Keratinocyte (primary cell): Measurements from ENCODE around the gene ABLIM1. TPM values are rescaled to one million over a fixed set of nuclear protein-coding genes. Genes with fewer than 3 reads are reported as not detected.

Source experiments
- DNase-seq: peaks from one replicate; pipeline ENCODE4 v3.0.0-alpha.2; 2011; ENCODE audit warnings: low read depth, missing footprints, low spot score
- FAIRE-seq: peaks from 2 replicates; lab custom pipeline; 2011; peaks lifted over from hg19 to GRCh38; lab: Jason Lieb, UNC
- H2AFZ ChIP-seq: 2 replicates; pipeline ENCODE4 v1.6.0; 2012; ENCODE audit warnings: low read length, control low read depth, inconsistent platforms; ENCODE audit not compliant: control insufficient read depth
- H3K27ac ChIP-seq: 2 replicates; pipeline ENCODE4 v1.5.1; 2011; ENCODE audit warnings: low read length; ENCODE audit not compliant: control insufficient read depth, insufficient read depth
- H3K27me3 ChIP-seq: 3 replicates; pipeline ENCODE4 v1.6.0; 2011; ENCODE audit warnings: low read length; ENCODE audit not compliant: control insufficient read depth, insufficient read depth; ENCODE audit errors: extremely low read depth
- H3K36me3 ChIP-seq, 2 experiments: 2 replicates in 1 of 2; 3 replicates in 1 of 2; pipeline ENCODE4 v1.5.1; 2011; ENCODE audit warnings: low read length in 2 of 2, mild to moderate bottlenecking in 1 of 2; ENCODE audit not compliant: control insufficient read depth in 2 of 2, insufficient read depth in 2 of 2; ENCODE audit errors: extremely low read depth in 1 of 2
- H3K4me1 ChIP-seq: 3 replicates; pipeline ENCODE4 v1.5.1; 2011; ENCODE audit warnings: low read length; ENCODE audit not compliant: control insufficient read depth, insufficient read depth; ENCODE audit errors: extremely low read depth
- H3K4me2 ChIP-seq: 3 replicates; pipeline ENCODE4 v1.6.0; 2011; ENCODE audit warnings: low read depth, low read length; ENCODE audit not compliant: control insufficient read depth, insufficient read depth; ENCODE audit errors: extremely low read depth
- H3K4me3 ChIP-seq, 3 experiments: fragments of 200-600 bp in 1 of 3; sonication (generic) in 1 of 3; 2 replicates in 2 of 3; 3 replicates in 1 of 3; pipeline ENCODE4 v1.5.1; 2011 to 2016; ENCODE audit warnings: low read length in 3 of 3, mild to moderate bottlenecking in 3 of 3, control low read depth in 2 of 3, inconsistent platforms in 1 of 3, low read depth in 1 of 3, mixed read lengths in 1 of 3, mixed run types in 1 of 3, moderate library complexity in 1 of 3; ENCODE audit not compliant: control insufficient read depth in 2 of 3, insufficient read depth in 2 of 3; ENCODE audit errors: extremely low read depth in 1 of 3
- H3K79me2 ChIP-seq: 2 replicates; pipeline ENCODE4 v1.6.0; 2012; ENCODE audit warnings: low read length; ENCODE audit not compliant: control insufficient read depth, insufficient read depth
- H3K9ac ChIP-seq: 3 replicates; pipeline ENCODE4 v1.6.0; 2011; ENCODE audit warnings: low read length; ENCODE audit not compliant: control insufficient read depth, insufficient read depth; ENCODE audit errors: extremely low read depth
- H3K9me1 ChIP-seq: 3 replicates; pipeline ENCODE4 v1.6.0; 2011; ENCODE audit warnings: low read length; ENCODE audit not compliant: control insufficient read depth, insufficient read depth; ENCODE audit errors: extremely low read depth
- H3K9me3 ChIP-seq: 2 replicates; pipeline ENCODE4 v1.5.1; 2012; ENCODE audit warnings: low read depth, low read length; ENCODE audit not compliant: control insufficient read depth
- H4K20me1 ChIP-seq: 3 replicates; pipeline ENCODE4 v1.6.0; 2011; ENCODE audit warnings: low read length; ENCODE audit not compliant: control insufficient read depth, insufficient read depth; ENCODE audit errors: extremely low read depth
- CTCF ChIP-seq, 3 experiments: IDR thresholded peaks in 1 of 3; conservative IDR thresholded peaks in 1 of 3; optimal IDR thresholded peaks in 1 of 3; 2 replicates in 2 of 3; 3 replicates in 1 of 3; pipeline versions ENCODE3 to v1.5.1; 2011; ENCODE audit warnings: low read length in 3 of 3, mild to moderate bottlenecking in 3 of 3, moderate library complexity in 2 of 3, control low read depth in 1 of 3, inconsistent platforms in 1 of 3; ENCODE audit not compliant: insufficient read depth in 2 of 3; ENCODE audit errors: extremely low read depth in 1 of 3
- EZH2 ChIP-seq: IDR thresholded peaks from one replicate; pipeline ENCODE4 v1.6.1; 2012; ENCODE audit warnings: inconsistent platforms, mild to moderate bottlenecking, low read length, moderate library complexity
- dilution Hi-C: fragments of 300-500 bp; cut with MboI; formaldehyde crosslinking; loops from one replicate; pipeline ENCODE4 v1.7.0; 2020; ENCODE audit warnings: low sequenced_read_pairs; ENCODE audit not compliant: extremely low pct_ligation_motif_present
- polyA plus RNA-seq, 5 experiments: library from polyadenylated mRNA; depleted of rRNA in 3 of 5; stranded (reverse) in 3 of 5; stranded (forward) in 1 of 5; unstranded in 1 of 5; fragments of >200 nt; gene quantifications; 1 replicate in 1 of 5; 2 replicates in 3 of 5; 3 replicates in 1 of 5; pipeline versions ENCODE4 v1.2.1 to v1.2.3, GENCODE V29; 2011 to 2012; ENCODE audit warnings: missing spikeins in 2 of 5, low read depth in 1 of 5, low replicate concordance in 1 of 5

ABLIM1 gene
- polyA plus RNA-seq, 1 donor (not counting 4 experiments of a cell fraction or from before 2014, with no cell fraction given) = 55.2 TPM

DNA sequence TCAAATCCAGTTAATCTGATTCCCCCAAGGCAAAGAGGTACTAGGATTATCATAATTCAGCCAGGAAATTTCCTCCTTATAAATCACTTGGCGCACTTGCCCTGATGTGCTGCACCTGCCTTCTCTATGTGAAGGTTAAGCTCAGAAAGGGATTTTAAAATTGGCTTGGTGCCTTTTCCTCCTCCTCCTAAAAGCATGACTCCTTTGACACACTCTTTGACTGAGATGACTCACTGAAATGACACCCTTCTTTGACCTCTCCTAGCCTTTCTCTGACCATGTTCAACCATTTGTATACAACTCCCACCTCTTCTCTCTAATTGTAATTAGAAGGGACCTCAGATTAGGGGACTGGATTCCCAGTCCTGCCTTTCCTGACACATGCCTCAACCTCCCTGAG is 46.5 kb downstream of the ABLIM1 start:
- FAIRE-seq = no peak
- Histone ChIP-seq H3K9me3 (no peaks in the 10 kb centered on the region), H3K4me1 (no peaks in the 10 kb centered on the region), H3K4me3 (no peak overlapping the region), H3K27ac (no peak overlapping the region), H3K9me1 (no peaks in the 10 kb centered on the region), H2AFZ (no peak overlapping the region), H3K79me2 (no peaks in the 10 kb centered on the region), H3K27me3 (no peaks in the 10 kb centered on the region), H3K9ac (no peak overlapping the region), H3K36me3 (no peaks in the 10 kb centered on the region), H3K4me2 (no peak overlapping the region), H4K20me1 (no peaks in the 10 kb centered on the region)
- no peak for TF ChIP-seq EZH2
- TF ChIP-seq CTCF (optimal IDR thresholded peaks at IDR 0.05 in 1 of 3, IDR thresholded peaks at IDR 0.05 in 1 of 3, conservative IDR thresholded peaks at IDR 0.05 in 1 of 3; ENCODE audit: extremely low read depth in 1 of 3, insufficient read depth in 2 of 3, low read length in 3 of 3) = no peak
- dilution Hi-C loops = no loop called here
- no peak for DNase-seq

GRCh38 chr10:114609518-114610426 is 48.3 kb downstream of the ABLIM1 start:
- Histone ChIP-seq H3K27me3 (no peaks in the 10 kb centered on the region), H3K4me1 (no peaks in the 10 kb centered on the region), H3K9ac (no peak overlapping the region), H2AFZ (no peak overlapping the region), H3K79me2 (no peaks in the 10 kb centered on the region), H3K4me3 (no peak overlapping the region), H3K27ac (no peak overlapping the region), H3K9me3 (no peaks in the 10 kb centered on the region), H3K9me1 (no peaks in the 10 kb centered on the region), H3K36me3 (no peaks in the 10 kb centered on the region), H3K4me2 (no peak overlapping the region), H4K20me1 (no peaks in the 10 kb centered on the region)
- DNase-seq = no peak
- no peak for FAIRE-seq
- dilution Hi-C loops = no loop called here
- TF ChIP-seq CTCF (optimal IDR thresholded peaks at IDR 0.05 in 1 of 3, IDR thresholded peaks at IDR 0.05 in 1 of 3, conservative IDR thresholded peaks at IDR 0.05 in 1 of 3; ENCODE audit: extremely low read depth in 1 of 3, insufficient read depth in 2 of 3, low read length in 3 of 3) (no peak), EZH2 (no peak)
